GM12892 (cell line): ENCODE data around the gene HMGN4.

ENCODE experiments used
- POLR2A ChIP-seq: IDR thresholded peaks from 2 replicates; pipeline ENCODE4 v1.6.1; 2011; ENCODE audit warnings: low read depth, low read length, control low read depth
- POLR2AphosphoS5 ChIP-seq: IDR thresholded peaks from 2 replicates; pipeline ENCODE4 v1.6.1; 2011; ENCODE audit warnings: low read depth, low read length, control low read depth

GRCh38 chr6:26536571-26537159 lies 1.5 kb upstream of the HMGN4 start:
- TF ChIP-seq POLR2AphosphoS5 = no peak
- no peak; the same call in 1 of the 2 replicates for TF ChIP-seq POLR2A
